ENCODE results near the gene FBXL13.
"Not testable (repeated sequence)": the region's sequence is repeated elsewhere in the genome, so short reads cannot be mapped to it uniquely, and the experiment has no call there.

FBXL13 gene

DNA sequence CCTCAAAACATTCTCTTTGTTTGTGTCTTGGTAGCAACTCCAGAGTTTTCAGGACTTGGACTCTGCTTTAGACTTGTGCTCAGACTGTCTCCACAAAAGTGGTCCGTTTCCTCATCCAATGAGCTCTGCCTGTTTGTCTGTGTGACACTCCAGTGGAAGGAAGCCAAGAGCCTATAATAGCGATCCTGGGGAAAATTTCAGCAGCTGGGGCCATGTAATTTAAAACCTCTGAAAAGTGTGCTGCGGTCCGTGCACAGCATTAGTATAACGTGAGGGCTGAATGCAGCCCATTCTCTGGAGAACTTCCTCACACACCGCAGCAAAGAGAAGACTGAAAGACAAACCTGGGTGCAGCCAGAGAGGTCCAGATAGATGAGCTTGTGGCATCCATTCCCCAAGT, 161.9 kb downstream of the FBXL13 start, which contains the start of gene LRRC17:
Gene LRRC17, plus strand, starts transcription at position 259 of the 400 bp plus-strand sequence. CDS start 20,914 bp downstream, outside the sequence.
- no peak within 1 kb of the TSS for H3K27ac Mint-ChIP-seq

DNA sequence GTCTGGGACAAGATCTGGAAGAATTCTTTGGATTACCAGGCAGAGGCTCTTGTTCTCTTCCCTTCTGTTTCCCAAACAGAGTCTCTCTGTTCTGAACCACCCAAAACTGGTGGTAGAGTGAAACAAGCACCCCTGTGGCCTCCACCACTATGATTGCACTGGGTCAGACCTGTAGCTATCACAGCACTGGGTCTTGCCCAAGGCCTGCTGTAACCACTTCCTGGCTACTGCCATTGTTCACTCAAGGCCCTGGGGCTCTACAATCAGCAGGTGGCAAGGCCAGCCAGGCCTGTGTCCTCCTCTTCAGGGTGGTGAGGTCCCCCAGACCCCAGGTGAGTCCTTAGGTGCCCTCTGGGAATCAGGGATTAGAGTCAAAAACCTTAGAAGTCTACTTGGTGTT, 165.9 kb downstream of the FBXL13 start:
- H3K36me3 Mint-ChIP-seq (ENCODE audit: low read depth), result no peaks in the 10 kb centered on the region
- H3K4me3 Mint-ChIP-seq, result no peak overlapping the region
- H3K27me3 Mint-ChIP-seq (ENCODE audit: low read depth), result peaks cover 13% of the 10 kb centered on the region
- no peaks in the 10 kb centered on the region for H3K9me3 Mint-ChIP-seq
- H3K27ac Mint-ChIP-seq, result no peak overlapping the region
- no peaks in the 10 kb centered on the region for H3K4me1 Mint-ChIP-seq (ENCODE audit: low read depth)

More for the DNA sequence above, 161.9 kb downstream of the FBXL13 start, which contains the start of gene LRRC17:
- Mint-ChIP-seq H3K36me3 (ENCODE audit: low read depth) (no peaks in the 10 kb centered on the region), H3K27me3 (ENCODE audit: low read depth) (peaks cover 6% of the 10 kb centered on the region), H3K4me1 (ENCODE audit: low read depth) (no peaks in the 10 kb centered on the region), H3K9me3 (no peaks in the 10 kb centered on the region), H3K4me3 (no peak within 1 kb of the TSS)

DNA sequence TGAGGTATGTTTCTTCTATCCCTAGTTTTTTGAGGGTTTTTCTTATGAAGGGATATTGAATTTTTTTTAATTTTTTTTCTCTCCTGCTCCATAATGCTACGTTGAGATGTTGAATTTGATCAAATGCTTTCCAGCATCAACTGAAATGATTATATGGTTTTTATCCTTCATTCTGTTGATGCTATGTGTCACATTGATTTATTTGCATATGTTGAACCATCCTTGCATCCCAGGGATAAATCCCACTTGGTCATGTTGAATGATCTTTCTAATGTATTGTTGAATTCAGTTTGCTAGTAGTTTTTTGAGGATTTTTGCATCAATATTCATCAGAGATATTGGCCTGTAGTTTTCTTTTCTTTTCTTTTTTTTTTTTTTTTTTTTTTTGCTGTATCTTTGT, 171.0 kb downstream of the FBXL13 start:
- H3K27me3 Mint-ChIP-seq (ENCODE audit: low read depth), result peaks cover 20% of the 10 kb centered on the region
- H3K9me3 Mint-ChIP-seq; H3K4me1 Mint-ChIP-seq (ENCODE audit: low read depth); H3K4me3 Mint-ChIP-seq; H3K27ac Mint-ChIP-seq; H3K36me3 Mint-ChIP-seq (ENCODE audit: low read depth): not testable (repeated sequence)

DNA sequence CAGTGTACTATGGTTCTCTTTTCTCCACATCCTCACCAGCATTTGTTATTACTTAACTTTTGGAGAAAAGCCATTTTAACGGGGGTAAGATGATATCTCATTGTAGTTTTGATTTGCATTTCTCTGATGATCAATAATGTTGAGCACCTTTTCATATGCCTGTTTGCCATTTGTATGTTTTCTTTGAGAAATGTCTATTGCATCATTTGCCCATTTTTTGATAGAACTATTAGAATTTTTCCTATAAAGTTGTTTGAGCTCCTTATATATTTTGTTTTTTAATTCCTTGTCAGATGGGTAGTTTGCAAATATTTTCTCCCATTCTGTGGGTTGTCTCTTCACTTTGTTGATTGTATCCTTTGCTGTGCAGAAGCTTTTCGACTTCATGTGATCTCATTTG, 172.5 kb downstream of the FBXL13 start:
- not testable (repeated sequence) for H3K4me1 Mint-ChIP-seq (ENCODE audit: low read depth); H3K4me3 Mint-ChIP-seq; H3K27ac Mint-ChIP-seq; H3K9me3 Mint-ChIP-seq; H3K36me3 Mint-ChIP-seq (ENCODE audit: low read depth)
- H3K27me3 Mint-ChIP-seq (ENCODE audit: low read depth), result peaks cover 20% of the 10 kb centered on the region

DNA sequence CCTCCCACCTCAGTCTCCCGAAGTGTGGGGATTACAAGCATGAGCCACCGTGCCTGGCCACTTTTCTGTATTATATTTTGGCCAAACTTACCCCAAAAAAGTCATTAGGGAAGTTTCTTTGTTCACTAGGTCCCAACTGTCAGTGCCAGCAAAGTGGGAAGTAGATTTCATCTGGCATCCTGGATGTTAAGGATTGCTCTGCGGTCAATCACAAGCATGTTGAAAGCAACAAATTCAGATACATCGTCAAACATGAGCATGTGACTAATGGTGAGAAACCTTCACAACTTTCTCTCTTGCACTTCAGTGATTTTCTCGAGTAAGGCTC, 176.1 kb downstream of the FBXL13 start:
- H3K4me1 Mint-ChIP-seq (ENCODE audit: low read depth), result no peaks in the 10 kb centered on the region
- no peak overlapping the region for H3K4me3 Mint-ChIP-seq
- H3K27ac Mint-ChIP-seq, result no peak overlapping the region
- H3K9me3 Mint-ChIP-seq, result no peaks in the 10 kb centered on the region
- no peaks in the 10 kb centered on the region for H3K36me3 Mint-ChIP-seq (ENCODE audit: low read depth)
- H3K27me3 Mint-ChIP-seq (ENCODE audit: low read depth), result peaks cover 11% of the 10 kb centered on the region

DNA sequence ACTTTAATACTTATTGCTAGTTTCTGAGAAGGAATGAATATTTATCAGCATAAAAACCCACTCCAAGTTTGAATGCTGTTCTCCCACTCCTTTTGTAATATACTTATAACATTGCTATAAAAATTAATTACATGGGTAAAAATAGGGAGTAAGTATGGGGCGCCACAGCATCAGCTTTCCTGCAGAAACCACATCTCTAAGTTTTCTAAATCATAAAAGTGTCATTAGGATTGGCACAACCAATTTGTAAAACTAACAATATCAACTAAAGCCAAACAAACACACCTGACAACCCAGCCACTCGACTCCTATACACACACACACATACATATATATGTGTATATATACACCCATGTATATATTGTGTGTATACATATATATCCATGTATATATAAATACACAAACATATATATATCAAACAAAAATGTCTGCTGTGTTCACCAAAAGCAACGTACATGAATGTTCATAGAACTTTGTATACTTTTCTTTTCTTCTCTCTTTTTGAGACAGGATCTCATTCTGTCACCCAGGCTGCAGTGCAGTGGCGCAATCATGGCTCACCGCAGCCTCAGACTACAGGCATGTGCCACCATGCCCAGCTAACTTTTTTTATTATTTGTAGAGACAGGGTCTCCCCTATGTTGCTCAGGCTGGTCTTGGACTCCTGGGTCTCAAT, 176.6 kb downstream of the FBXL13 start:
- Mint-ChIP-seq H3K4me3 (no peak overlapping the region), H3K36me3 (ENCODE audit: low read depth) (no peaks in the 10 kb centered on the region), H3K27ac (no peak overlapping the region), H3K4me1 (ENCODE audit: low read depth) (no peaks in the 10 kb centered on the region), H3K9me3 (no peaks in the 10 kb centered on the region), H3K27me3 (ENCODE audit: low read depth) (peaks cover 9% of the 10 kb centered on the region)

DNA sequence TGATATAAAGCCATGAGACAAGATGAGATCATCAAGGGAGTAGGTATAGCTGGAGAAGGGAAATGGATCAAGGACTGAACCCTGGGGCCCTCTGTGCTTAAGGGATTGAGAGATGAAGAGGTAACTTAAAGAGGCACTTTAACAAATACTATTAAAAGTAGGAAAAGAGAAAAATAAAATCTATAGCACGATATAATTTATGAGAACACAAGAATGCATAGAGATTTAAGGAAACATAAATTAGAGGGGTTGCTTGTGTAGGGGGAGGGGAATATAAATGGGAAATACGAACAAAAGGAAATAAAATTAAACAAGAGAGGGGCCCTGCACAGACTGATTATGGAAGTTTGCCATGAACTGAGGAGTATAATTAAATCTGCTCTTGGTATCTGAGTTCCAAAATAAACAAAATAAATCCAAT, 177.4 kb downstream of the FBXL13 start:
- Mint-ChIP-seq H3K9me3 (no peaks in the 10 kb centered on the region), H3K4me1 (ENCODE audit: low read depth) (no peaks in the 10 kb centered on the region), H3K36me3 (ENCODE audit: low read depth) (no peaks in the 10 kb centered on the region), H3K27ac (no peak overlapping the region), H3K4me3 (no peak overlapping the region), H3K27me3 (ENCODE audit: low read depth) (peaks cover 4% of the 10 kb centered on the region)

DNA sequence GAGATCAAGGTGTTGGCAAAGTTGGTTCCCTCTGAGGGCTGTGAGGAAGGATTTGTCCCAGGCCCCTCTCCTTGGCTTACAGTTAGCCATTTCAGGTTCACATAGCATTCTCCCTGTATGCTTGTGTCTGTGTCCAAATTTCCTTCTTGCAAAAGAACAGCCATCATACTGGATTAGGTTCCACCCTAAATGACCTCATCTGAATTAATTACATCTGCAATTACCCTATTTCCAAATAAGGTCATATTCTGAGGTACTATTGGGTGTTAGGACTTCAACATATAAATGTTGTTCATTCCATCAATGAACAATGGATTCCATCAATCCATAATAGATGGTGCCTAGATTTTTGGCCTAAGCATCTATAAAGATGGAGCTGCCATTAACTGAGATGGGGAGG, 178.0 kb downstream of the FBXL13 start:
- Mint-ChIP-seq H3K4me3 (no peak overlapping the region), H3K27me3 (ENCODE audit: low read depth) (peaks cover 2% of the 10 kb centered on the region), H3K9me3 (no peaks in the 10 kb centered on the region), H3K27ac (no peak overlapping the region), H3K36me3 (ENCODE audit: low read depth) (no peaks in the 10 kb centered on the region), H3K4me1 (ENCODE audit: low read depth) (no peaks in the 10 kb centered on the region)

DNA sequence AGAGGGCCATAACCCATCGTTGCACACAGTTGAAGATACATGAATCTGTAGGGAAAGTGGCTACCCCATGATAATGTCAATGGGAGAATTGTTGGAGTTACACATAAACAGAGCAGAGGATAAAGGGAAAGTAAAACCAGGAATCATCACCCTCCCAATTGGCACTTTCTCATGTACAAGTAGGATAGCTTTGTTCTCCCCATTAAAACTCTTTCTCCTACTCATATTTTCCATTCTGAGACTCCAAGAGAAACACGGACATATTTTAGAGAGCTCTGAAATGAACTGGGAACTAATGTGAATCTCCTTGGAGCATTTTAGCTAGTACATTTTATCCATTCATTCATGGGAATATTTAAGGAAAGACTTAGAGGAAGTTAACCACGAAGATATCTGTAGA, 179.0 kb downstream of the FBXL13 start:
- Mint-ChIP-seq H3K27ac (no peak overlapping the region), H3K27me3 (ENCODE audit: low read depth) (peaks cover 2% of the 10 kb centered on the region), H3K4me3 (no peak overlapping the region), H3K9me3 (no peaks in the 10 kb centered on the region), H3K4me1 (ENCODE audit: low read depth) (no peaks in the 10 kb centered on the region), H3K36me3 (ENCODE audit: low read depth) (no peaks in the 10 kb centered on the region)

DNA sequence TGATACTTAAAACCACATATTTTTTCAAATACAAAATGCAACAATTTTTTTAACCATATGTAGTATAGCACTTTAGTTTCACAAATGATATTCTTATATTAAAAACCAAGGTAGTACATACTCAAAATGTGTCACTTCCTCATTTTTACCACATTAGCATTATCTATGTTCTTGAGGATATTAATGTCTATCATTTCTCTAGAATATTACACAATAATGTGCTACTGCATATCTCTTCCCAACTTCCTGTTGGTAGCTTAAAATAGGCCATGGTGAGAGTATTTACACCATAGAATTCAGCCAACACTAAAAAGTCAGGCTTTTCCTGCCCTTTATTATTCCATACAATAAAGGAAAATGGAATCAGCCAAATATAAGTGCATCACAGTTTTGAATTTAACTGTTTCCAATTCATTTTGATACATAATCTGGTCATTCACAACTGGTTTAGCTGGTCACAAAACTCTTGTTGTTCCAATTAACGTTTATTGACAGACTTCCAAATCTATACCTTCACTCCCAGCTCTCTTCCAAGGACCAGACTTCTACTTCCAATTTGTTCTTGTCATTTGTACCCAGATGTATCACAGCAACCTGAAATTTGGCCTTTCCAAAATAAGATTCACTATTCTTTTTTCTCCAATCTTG, 181.8 kb downstream of the FBXL13 start:
- H3K4me3 Mint-ChIP-seq, result no peak overlapping the region
- peaks cover 2% of the 10 kb centered on the region for H3K27me3 Mint-ChIP-seq (ENCODE audit: low read depth)
- no peaks in the 10 kb centered on the region for H3K9me3 Mint-ChIP-seq
- no peaks in the 10 kb centered on the region for H3K36me3 Mint-ChIP-seq (ENCODE audit: low read depth)
- no peak overlapping the region for H3K27ac Mint-ChIP-seq
- no peaks in the 10 kb centered on the region for H3K4me1 Mint-ChIP-seq (ENCODE audit: low read depth)

DNA sequence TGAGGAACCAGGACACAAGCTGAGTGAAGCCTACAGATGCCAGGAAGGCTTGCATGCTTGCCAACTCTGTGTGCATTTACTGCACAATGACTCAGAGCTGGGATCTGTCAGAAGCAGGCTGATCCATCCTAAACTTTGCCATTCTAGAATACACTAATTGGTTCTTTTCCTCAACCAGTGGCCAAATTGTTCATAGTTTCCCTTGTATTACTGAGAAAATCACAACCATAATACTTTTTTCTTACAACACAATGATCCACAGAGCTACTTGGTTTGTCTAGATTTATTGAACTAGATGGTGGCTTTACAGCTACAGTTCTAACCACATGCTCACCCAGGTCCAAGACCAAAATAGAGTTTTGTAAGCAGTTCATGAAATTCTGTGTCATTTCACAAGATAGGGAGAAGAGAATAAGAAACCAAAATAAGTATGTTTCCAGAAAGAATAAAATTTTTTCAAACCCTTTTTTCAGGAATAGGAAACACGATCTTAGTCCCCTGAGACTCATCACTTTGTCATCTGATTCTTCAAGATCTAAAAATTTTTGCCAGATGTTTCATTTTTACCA, 182.8 kb downstream of the FBXL13 start:
- no peaks in the 10 kb centered on the region for H3K4me1 Mint-ChIP-seq (ENCODE audit: low read depth)
- no peaks in the 10 kb centered on the region for H3K36me3 Mint-ChIP-seq (ENCODE audit: low read depth)

DNA sequence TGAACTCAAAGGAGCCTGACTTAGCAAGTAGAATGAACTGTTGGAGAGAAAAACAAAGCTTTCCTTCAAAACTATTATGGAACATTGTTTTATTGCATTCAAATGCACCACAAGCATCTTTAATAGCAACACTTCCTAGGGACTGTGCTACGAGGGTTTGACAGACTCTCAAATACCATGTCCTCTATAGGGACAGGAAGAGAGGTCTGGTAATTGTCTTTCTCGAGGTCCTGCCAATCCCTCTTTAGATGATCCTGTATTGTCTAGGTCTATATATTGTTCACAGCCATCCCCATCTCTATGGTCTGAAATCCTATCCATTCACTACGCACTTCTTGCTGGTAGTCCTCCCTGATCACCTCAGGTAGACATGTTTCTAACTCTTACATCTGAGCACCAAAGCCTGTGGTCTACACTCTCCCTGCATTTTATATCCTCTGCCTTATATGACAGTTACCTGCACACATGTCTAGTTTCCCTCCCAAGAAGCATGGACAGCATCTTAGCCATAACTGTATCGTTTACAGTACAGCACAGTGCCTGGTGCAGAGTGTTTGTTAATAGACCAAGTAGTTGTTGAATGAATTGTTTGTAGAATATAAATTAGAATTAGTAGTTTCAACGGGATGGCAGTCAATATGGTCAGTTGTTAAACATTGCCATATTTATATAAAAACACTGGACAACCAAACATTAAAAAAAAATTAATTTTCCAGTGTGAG, 183.5 kb downstream of the FBXL13 start:
- H3K9me3 Mint-ChIP-seq, result no peaks in the 10 kb centered on the region
- no peak overlapping the region for H3K4me3 Mint-ChIP-seq
- H3K36me3 Mint-ChIP-seq (ENCODE audit: low read depth), result no peaks in the 10 kb centered on the region
- no peak overlapping the region for H3K27ac Mint-ChIP-seq
- no peaks in the 10 kb centered on the region for H3K4me1 Mint-ChIP-seq (ENCODE audit: low read depth)
- peaks cover 2% of the 10 kb centered on the region for H3K27me3 Mint-ChIP-seq (ENCODE audit: low read depth)

More for the DNA sequence above, 182.8 kb downstream of the FBXL13 start:
- Mint-ChIP-seq H3K27me3 (ENCODE audit: low read depth) (peaks cover 2% of the 10 kb centered on the region), H3K27ac (no peak overlapping the region), H3K9me3 (no peaks in the 10 kb centered on the region), H3K4me3 (no peak overlapping the region)

DNA sequence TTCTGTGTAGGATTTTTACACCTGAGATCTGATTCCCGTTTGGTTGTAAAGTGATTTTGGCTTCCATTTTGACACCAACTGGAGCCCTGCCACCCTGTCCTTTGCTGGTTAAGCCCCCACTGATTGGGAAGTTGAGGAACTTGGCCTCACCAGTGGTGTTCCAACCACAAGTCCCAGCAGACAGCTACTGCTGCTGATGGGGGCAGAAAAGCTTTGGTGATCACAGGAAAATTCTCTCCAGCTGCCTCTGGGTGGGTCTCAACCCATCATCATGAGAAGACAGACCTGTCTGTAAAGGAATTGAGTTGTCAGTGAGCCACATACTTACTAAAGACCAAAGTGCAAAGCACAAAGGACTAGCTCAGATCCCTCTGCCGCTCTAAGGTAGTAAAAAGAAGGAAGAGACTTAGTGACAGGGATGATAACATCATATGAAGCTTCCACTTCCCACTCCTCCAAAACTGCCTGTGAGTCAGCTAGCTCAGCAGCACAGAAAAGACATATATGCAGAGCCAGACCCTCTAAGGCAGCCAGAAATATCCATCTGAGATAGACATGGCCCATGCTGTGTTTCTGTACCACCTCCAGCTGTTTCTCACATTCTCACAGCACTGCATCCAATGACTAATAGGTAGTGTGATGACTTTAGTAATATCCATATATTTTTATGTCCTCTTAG, 184.2 kb downstream of the FBXL13 start:
- Mint-ChIP-seq H3K27me3 (ENCODE audit: low read depth) (peaks cover 2% of the 10 kb centered on the region), H3K4me3 (no peak overlapping the region)

DNA sequence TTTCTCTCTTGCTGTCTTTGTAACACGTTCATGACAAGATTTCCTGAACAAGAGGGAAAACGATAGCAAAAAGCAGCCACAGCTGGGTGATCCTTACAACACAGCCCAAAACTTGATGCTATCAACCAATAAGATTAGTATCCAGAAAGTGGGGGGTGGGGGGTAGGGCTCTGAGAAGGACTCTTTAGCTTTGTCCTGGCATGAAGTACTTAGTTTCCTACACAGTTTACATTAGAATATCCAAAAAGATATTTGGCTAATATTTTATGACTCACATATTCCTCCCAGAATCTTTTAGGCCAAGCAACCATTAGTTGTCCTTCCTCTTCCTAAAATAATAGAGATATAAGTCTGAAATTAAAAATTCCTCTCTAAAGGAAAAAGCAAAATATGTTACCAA, 184.7 kb downstream of the FBXL13 start:
- no peaks in the 10 kb centered on the region for H3K4me1 Mint-ChIP-seq (ENCODE audit: low read depth)
- H3K4me3 Mint-ChIP-seq, result no peak overlapping the region
- H3K9me3 Mint-ChIP-seq, result no peaks in the 10 kb centered on the region

More for the DNA sequence above, 184.2 kb downstream of the FBXL13 start:
- no peaks in the 10 kb centered on the region for H3K9me3 Mint-ChIP-seq
- no peaks in the 10 kb centered on the region for H3K4me1 Mint-ChIP-seq (ENCODE audit: low read depth)
- H3K36me3 Mint-ChIP-seq (ENCODE audit: low read depth), result no peaks in the 10 kb centered on the region
- H3K27ac Mint-ChIP-seq, result no peak overlapping the region

More for the DNA sequence above, 184.7 kb downstream of the FBXL13 start:
- peaks cover 2% of the 10 kb centered on the region for H3K27me3 Mint-ChIP-seq (ENCODE audit: low read depth)
- no peak overlapping the region for H3K27ac Mint-ChIP-seq
- H3K36me3 Mint-ChIP-seq (ENCODE audit: low read depth), result no peaks in the 10 kb centered on the region
